Stimulated activated CD4-positive, alpha-beta T cell treated with anti-CD3 and anti-CD28 coated beads, Interleukin-12 subunit alpha, Interleukin-12 subunit beta, amount 100 ng/mL, for 48 hours (primary cell): Measurements from ENCODE around the gene HDAC9.
"Not testable (repeated sequence)": the region's sequence is repeated elsewhere in the genome, so short reads cannot be mapped to it uniquely, and the experiment has no call there.

Source experiments
- DNase-seq, 3 donors: peaks; one replicate each; pipeline ENCODE4 v3.0.0-alpha.2; 2020; ENCODE audit warnings: low read depth in 2 of 3, low spot score in 1 of 3

HDAC9 gene

GRCh38 chr7:18940593-18941134 is 445.1 kb downstream of the HDAC9 start:
- DNase-seq = no peak

DNA sequence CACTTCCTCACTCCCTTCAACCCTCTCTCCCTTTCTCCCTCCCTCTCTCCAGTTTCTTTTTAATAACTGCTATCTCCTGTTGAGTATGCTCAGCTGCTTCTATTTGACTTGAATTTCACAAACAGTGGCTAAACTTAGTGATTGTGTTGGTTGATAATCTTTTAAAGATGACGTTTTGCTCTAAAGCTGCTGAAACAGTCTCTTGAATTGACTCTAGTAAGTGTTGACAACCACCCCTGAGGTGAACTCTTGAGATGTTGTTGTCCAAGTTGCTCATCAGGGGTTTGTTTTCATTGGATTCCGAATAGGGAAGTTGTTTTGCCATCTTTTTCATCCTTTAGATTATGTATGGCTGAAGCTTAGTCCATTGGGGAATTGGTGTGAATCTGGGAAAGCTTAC is 445.7 kb downstream of the HDAC9 start:
- no peak for DNase-seq

DNA sequence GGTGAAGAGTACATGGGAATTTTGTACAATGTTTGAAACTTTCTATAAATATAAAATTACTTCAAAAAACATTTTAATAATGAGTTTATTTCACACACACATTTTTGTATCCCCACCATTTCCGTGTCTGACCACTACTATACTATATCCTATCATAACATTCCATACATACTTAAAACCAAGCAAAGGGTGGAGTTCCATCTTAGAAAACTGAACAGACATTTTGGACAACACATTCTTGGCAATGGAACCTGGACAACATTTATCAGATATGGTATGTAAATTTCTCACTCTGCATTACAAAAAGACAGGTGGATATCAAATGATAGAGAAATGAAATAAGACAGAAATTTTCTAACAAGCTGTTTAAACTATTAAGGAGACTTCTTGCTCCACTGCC is 453.0 kb downstream of the HDAC9 start:
- DNase-seq = no peak

DNA sequence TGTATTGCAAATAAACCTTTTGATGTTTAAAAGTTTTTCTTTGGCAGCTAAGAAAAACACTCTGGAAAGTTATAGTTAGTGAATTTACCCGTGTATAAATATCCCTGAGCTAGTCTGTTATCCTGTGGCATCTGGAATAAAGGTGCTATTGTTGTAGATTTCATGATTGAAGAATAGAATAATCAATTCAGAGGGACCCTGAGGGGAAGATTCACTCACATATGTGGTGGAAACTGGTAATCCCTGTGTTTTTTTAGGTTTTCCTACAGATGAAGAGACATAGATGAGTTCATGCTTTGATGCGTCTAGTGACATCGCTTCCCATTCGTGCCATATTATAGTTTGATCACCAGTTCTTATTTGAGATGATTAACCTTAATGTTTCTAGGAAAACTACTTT is 457.3 kb downstream of the HDAC9 start:
- DNase-seq = no peak

- DNase-seq = no peak
Measured at GRCh38 chr7:18958627-18959026, 463.1 kb downstream of the HDAC9 start.

- DNase-seq = no peak
Measured at GRCh38 chr7:18960725-18961124, 465.2 kb downstream of the HDAC9 start.

GRCh38 chr7:18962031-18962430 is 466.5 kb downstream of the HDAC9 start:
- no peak for DNase-seq

- DNase-seq = no peak
Measured at GRCh38 chr7:18965657-18966056, 470.1 kb downstream of the HDAC9 start.

DNA sequence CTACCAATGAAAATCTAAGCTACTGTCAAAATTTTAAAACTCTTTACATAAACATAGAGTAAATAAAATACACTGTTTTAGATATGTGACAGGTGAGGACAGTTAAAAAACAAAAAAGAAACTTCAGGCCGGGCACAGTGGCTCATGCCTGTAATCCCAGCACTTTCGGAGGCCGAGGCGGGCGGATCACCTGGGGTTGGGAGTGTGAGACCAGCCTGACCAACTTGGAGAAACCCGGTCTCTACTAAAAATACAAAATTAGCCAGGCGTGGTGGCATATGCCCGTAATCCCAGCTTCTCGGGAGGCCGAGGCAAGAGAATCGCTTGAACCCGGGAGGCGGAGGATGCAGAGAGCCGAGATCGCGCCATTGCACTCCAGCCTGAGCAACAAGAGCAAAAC is 472.2 kb downstream of the HDAC9 start:
- DNase-seq = not testable (repeated sequence)

GRCh38 chr7:18971839-18972238 is 476.3 kb downstream of the HDAC9 start:
- DNase-seq = no peak

GRCh38 chr7:18974803-18975202 is 479.3 kb downstream of the HDAC9 start:
- no peak for DNase-seq

DNA sequence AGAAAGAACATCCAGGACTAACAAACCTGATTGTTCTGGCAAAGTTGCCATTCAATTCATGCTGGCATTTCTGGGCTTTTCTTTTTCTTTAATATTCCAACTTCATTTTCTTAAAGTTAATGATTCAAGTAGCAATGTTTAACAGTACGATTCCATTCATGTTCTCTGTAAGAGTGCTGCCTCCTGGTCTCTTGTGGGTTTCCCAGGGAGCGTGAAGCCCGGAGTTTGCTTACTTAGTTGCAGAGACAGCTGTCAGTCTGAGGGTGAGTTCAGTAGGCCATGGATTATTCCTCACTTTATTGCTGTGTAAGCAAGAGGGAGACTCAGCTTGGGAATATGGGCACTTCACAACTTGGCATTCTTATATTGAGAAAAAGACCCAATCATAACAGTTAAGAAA is 479.7 kb downstream of the HDAC9 start:
- no peak for DNase-seq

DNA sequence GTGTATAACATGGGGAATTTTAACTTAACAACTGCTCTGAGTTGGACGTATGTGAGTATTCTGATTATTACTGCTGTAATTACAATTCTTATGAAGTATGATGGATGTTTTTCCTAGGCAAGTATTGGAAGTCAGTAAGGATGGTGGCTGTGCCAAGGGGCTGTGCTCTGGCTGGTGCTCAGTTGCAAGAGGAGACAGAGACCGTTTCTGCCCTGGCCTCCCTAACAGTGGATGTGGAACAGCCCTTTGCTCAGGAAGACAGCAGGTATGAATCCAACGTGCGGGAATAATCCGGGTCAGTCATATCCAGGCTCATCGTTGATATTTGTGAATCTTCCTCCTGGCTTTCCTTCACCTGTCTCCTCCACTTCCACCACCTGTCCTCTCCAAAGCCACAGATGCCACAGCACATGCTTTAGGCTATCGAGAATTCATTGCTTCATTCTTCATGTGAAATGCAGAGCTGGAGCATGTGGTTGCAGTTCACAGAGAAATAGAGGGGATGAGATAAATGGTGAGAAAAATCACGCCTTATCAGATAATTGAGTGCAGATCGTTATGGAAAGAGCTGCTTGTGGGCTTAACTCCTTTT is 480.2 kb downstream of the HDAC9 start:
- no peak for DNase-seq

DNA sequence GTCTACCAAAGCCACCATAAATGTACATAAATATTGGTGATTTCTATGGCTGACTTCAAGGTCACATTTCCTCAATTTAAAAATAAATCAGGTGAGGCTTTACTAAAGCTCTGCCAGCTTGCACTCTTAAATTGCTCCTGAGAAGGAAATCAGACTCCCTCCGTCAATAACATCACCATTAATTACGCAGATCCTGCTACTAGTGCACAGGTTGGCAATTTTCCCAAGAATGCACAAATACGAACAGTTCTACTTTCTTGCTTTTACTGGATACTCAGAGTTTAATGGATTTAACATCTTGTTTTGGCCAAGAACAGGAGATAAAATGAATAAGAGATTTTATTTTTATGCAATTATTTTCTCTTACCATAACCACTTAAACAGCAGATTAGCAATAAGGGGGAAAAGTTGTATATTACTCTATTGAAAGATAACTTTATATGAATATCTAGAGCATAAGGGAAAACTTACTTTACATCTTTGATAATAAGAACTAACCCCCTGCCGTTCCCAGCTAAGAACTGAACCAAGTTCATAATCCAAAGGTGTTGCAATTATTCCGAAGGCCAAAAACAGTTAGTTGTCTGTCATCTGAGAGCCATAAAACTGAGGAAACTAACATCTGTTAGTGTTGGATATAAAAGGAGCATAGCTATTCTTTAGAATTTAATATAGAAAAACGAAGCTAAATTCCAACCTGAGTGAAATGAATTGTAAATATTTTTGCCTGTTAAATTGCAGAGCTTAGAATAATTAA is 481.3 kb downstream of the HDAC9 start:
- DNase-seq = no peak

DNA sequence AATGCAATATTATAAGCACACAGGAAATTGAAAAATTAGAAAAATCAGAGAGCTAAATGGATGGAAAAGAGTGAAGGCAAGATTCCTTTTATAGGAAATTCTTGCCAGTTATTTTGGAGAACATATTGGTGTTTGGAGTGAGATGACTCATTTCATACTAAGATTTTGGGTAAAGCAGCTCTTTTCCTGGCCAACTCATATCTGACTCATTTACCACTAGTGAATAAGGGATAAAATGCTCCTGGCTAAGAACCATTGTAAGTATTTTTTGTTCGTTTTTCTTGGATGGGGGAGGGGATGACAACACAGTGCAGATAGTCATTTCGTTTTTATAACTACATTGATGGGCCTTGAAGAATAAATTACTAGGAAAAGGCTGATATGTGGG is 482.6 kb downstream of the HDAC9 start:
- DNase-seq = no peak

DNA sequence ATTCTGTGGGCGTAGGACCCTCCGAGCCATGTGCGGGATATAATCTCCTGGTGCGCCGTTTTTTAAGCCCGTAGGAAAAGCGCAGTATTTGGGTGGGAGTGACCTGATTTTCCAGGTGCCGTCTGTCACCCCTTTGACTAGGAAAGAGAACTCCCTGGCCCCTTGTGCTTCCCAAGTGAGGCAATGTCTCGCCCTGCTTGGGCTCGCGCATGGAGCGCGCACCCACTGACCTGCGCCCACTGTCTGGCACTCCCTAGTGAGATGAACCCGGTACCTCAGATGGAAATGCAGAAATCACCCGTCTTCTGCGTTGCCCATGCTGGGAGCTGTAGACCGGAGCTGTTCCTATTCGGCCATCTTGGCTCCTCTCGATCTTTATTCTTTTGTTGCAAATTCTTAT is 495.2 kb downstream of the HDAC9 start:
- not testable (repeated sequence) for DNase-seq

- no peak for DNase-seq
Measured at GRCh38 chr7:18993933-18994668, 498.6 kb downstream of the HDAC9 start.

GRCh38 chr7:18995270-18995671 is 499.7 kb downstream of the HDAC9 start:
- DNase-seq = no peak

- DNase-seq = no peak
Measured at GRCh38 chr7:18995811-18996426, 500.4 kb downstream of the HDAC9 start.

- no peak for DNase-seq
Measured at GRCh38 chr7:18996583-18996982, 501.0 kb downstream of the HDAC9 start.

GRCh38 chr7:18997477-18998150 is 502.1 kb downstream of the HDAC9 start:
- DNase-seq = no peak
